ENCODE data around the gene NRP2.

- TF ChIP-seq CTCF (IDR thresholded peaks at IDR 0.05) (no peak), POLR2AphosphoS5 (IDR thresholded peaks at IDR 0.05) (no peak), POLR2A (IDR thresholded peaks at IDR 0.05) (no peak)
Observed at GRCh38 chr2:205759257-205759656, 77.0 kb downstream of the NRP2 start.

All from prostate gland (tissue), 2 donors.